NCI-H345 (cell line): ENCODE measurements around the gene SECISBP2.
"Not testable (repeated sequence)": the region's sequence is repeated elsewhere in the genome, so short reads cannot be mapped to it uniquely, and the experiment has no call there.

Experiments used
- DNase-seq: peaks from one replicate; lab custom pipeline; 2025; lab: John Stamatoyannopoulos, UW

SECISBP2 gene

GRCh38 chr9:89364666-89365531, 46.6 kb downstream of the SECISBP2 start:
- no peak for DNase-seq

GRCh38 chr9:89365532-89365912, 47.2 kb downstream of the SECISBP2 start:
- no peak for DNase-seq

- DNase-seq = no peak
Measured at GRCh38 chr9:89366711-89367110, 48.4 kb downstream of the SECISBP2 start.

- DNase-seq = no peak
Measured at GRCh38 chr9:89367281-89367680, 49.0 kb downstream of the SECISBP2 start.

GRCh38 chr9:89367726-89368437, 49.6 kb downstream of the SECISBP2 start:
- DNase-seq = no peak

- no peak for DNase-seq
Measured at GRCh38 chr9:89368550-89368949, 50.2 kb downstream of the SECISBP2 start.

- no peak for DNase-seq
Measured at GRCh38 chr9:89368978-89369377, 50.7 kb downstream of the SECISBP2 start.

GRCh38 chr9:89370593-89370992, 52.3 kb downstream of the SECISBP2 start:
- no peak for DNase-seq

- DNase-seq = not testable (repeated sequence)
Measured at GRCh38 chr9:89371791-89372190, 53.5 kb downstream of the SECISBP2 start.

GRCh38 chr9:89372230-89372816, 54.0 kb downstream of the SECISBP2 start:
- DNase-seq = no peak

DNA sequence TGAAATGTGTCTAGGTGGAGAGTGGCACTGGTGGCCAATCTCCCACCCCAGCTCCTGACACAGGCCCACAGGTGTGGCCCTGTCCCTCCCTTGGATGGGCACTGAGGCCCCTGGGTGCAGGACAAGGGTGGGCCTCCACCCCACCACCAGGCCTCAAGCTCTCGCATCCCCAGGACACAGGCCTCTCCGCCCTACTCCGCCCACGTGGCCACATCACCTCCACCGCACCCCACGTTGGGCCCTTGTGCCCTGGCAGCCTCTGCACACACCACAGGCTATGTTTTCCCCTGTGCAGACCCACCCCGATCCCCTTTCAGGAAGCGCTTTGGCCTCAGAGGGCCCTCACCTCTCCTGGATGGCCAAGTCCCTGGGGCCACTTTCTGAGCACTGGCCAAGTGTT, 54.7 kb downstream of the SECISBP2 start:
- no peak for DNase-seq

- no peak for DNase-seq
Measured at GRCh38 chr9:89374176-89374575, 55.9 kb downstream of the SECISBP2 start.

- DNase-seq = no peak
Measured at GRCh38 chr9:89375191-89375760, 57.0 kb downstream of the SECISBP2 start.

- DNase-seq = no peak
Measured at GRCh38 chr9:89376286-89376685, 58.0 kb downstream of the SECISBP2 start.

DNA sequence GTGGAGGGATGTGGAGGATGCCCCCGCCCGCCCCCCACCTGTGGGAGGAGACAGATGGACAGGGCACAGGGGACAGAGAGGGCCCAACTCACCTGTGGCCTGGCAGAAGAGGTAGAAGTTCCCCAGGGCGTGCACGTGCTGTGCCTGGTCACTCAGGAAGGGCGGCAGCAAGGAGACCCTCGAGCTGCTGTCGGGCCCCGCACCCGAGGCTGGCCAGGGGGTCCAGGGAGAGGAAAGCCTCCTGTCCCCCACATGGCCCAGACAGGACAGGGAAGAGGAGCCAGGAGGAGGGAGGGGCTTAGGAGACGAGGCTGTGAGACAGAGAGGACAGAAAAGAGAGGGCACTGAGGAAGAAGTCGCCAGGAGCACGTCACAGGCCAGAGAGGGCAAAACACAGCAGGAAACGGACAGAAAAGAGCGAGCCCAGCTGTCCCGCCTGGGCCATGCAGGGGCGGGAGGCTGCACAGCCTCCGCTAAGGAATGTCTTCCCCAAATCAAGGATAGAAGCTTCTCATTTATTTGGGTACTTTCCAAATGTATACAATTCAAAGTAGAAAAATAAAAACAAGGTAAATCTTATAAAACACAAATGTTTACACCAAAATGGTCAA, 58.5 kb downstream of the SECISBP2 start:
- DNase-seq = no peak

GRCh38 chr9:89377411-89377810, 59.1 kb downstream of the SECISBP2 start:
- no peak for DNase-seq

- DNase-seq = no peak
Measured at GRCh38 chr9:89378541-89378940, 60.2 kb downstream of the SECISBP2 start.

- no peak for DNase-seq
Measured at GRCh38 chr9:89379031-89379430, 60.7 kb downstream of the SECISBP2 start.

DNA sequence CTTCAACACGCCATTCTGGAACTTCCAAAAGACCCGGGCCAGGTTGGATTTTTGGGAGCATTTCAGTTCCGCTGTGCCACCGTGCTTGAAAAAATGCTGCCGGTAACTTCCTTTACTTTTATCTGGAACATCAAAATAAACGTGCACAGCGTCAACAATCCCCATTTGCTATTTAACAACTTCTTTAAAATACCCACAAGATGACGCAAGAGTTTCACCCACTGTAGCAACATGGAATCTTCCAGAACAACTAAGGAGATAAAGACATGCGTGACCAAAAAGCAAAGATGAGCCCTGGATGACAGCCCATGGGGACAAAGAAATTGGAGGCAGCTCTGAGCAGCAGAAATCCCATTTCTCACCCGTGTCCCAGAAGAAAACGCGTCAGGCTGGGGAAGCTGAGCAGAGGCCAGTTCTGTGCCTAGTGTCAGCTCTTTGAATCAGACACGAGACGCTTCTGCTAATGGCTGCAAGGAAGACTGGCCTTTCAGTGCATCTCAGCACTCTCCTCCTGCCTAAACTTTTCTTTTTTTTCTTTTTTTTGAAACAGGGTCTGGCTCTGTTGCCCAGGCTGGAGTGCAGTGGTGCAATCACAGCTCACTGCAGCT, 61.3 kb downstream of the SECISBP2 start:
- no peak for DNase-seq

- no peak for DNase-seq
Measured at GRCh38 chr9:89380437-89381307, 62.4 kb downstream of the SECISBP2 start.

DNA sequence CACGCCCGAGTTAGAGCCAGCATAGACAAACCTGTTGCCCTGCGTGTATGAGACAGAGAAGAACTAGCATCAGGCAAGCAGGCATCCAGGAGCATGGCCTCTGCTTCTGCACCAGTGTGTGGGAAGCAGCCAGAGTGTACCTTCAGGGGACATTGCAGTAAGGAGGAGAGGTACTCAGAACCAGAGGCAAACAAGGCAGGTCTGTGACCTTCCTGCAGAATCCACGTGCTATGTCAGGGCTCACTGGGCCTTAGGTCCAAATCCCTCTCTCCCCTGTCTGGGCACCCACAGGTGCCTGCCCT, 63.0 kb downstream of the SECISBP2 start:
- no peak for DNase-seq
